Neural progenitor cell (in vitro differentiated cells): ENCODE results near the gene PEX5L.

Experiments
- EZH2phosphoT487 ChIP-seq: fragments of 200-600 bp; sonication (generic); IDR thresholded peaks from 2 replicates; pipeline ENCODE4 v1.6.1; 2017; ENCODE audit warnings: antibody characterized with exemption
- TF ChIP-seq, protein P1 (sequence below): fragments of 200-600 bp; sonication (generic); IDR thresholded peaks from 2 replicates; pipeline ENCODE4 v1.5.1; 2017; ENCODE audit warnings: antibody characterized with exemption, mild to moderate bottlenecking

DNA sequence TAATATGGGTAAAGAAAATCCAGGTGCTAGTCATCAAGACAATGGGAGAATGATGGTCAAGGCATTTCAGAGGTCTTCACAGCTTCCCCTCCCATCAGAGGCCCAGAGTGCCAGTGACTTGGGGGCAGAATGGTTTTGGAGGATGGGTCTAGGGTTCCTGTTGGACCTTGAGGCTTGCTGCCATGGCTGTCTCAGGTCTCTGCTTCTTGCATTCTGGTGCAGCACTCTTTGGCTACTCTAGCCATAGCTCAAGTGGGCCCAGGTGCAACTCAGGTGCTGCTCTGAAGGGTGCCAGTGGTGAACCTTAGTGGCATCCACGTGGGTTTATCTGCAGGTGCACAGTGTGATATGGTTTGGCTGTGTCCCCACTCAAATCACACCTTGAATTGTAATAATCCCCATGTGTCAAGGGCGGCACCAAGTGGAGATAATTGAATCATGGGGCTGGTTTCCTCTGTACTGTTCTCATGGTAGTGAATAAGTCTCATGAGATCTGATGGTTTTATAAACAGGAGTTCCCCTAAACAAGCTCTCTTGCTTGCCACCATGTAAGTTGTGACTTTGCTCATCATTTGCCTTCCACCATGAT, 48.5 kb upstream of the PEX5L start:
- TF ChIP-seq EZH2phosphoT487: no peak
- TF ChIP-seq, protein P1, sequence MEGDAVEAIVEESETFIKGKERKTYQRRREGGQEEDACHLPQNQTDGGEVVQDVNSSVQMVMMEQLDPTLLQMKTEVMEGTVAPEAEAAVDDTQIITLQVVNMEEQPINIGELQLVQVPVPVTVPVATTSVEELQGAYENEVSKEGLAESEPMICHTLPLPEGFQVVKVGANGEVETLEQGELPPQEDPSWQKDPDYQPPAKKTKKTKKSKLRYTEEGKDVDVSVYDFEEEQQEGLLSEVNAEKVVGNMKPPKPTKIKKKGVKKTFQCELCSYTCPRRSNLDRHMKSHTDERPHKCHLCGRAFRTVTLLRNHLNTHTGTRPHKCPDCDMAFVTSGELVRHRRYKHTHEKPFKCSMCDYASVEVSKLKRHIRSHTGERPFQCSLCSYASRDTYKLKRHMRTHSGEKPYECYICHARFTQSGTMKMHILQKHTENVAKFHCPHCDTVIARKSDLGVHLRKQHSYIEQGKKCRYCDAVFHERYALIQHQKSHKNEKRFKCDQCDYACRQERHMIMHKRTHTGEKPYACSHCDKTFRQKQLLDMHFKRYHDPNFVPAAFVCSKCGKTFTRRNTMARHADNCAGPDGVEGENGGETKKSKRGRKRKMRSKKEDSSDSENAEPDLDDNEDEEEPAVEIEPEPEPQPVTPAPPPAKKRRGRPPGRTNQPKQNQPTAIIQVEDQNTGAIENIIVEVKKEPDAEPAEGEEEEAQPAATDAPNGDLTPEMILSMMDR: no peak
